GM12878 (cell line): ENCODE data around the gene ZC3H15. TPM values are rescaled to one million over a fixed set of nuclear protein-coding genes. Genes with fewer than 3 reads are reported as not detected.

Source experiments
- DPF2 ChIP-seq: fragments of 450-650 bp; IDR thresholded peaks from 2 replicates; pipeline ENCODE4 v1.6.1; 2017; ENCODE audit warnings: mild to moderate bottlenecking
- EGR1 ChIP-seq, 2 experiments: IDR thresholded peaks; 1 replicate in 1 of 2; 2 replicates in 1 of 2; pipeline ENCODE4 v1.6.1; 2011 to 2012; ENCODE audit warnings: low read depth in 2 of 2, low read length in 2 of 2, borderline replicate concordance in 1 of 2, mild to moderate bottlenecking in 1 of 2, moderate library complexity in 1 of 2
- EZH2 ChIP-seq: IDR thresholded peaks from 2 replicates; pipeline ENCODE4 v1.6.1; 2012; ENCODE audit warnings: low read depth, mild to moderate bottlenecking, control low read depth, inconsistent platforms, low read length, borderline replicate concordance; ENCODE audit not compliant: control insufficient read depth
- FOS ChIP-seq: IDR thresholded peaks from 3 replicates; pipeline ENCODE4 v1.6.1; 2011; ENCODE audit warnings: borderline replicate concordance; ENCODE audit not compliant: insufficient read length; ENCODE audit errors: extremely low read depth
- FOXK2 ChIP-seq: fragments of 450-650 bp; IDR thresholded peaks from 2 replicates; pipeline ENCODE4 v1.6.1; 2017; ENCODE audit warnings: mild to moderate bottlenecking, moderate library complexity
- FOXM1 ChIP-seq: IDR thresholded peaks from 2 replicates; pipeline ENCODE4 v1.6.1; 2012; ENCODE audit warnings: low read depth, mild to moderate bottlenecking, inconsistent platforms, low read length, moderate library complexity
- HSF1 ChIP-seq: fragments of 150-350 bp; IDR thresholded peaks from 2 replicates; pipeline ENCODE4 v1.6.1; 2014; ENCODE audit warnings: mild to moderate bottlenecking, low read depth, low read length
- MYC ChIP-seq: IDR thresholded peaks from 2 replicates; pipeline ENCODE4 v1.6.1; 2011; ENCODE audit warnings: mild to moderate bottlenecking, low read length, moderate library complexity, inconsistent platforms; ENCODE audit not compliant: insufficient read depth, insufficient replicate concordance, insufficient read length, severe bottlenecking
- NR2C2 ChIP-seq: IDR thresholded peaks from 2 replicates; pipeline ENCODE4 v1.6.1; 2011; ENCODE audit warnings: borderline replicate concordance, low read depth; ENCODE audit not compliant: control insufficient read depth, insufficient read length
- PAX8 ChIP-seq: fragments of 450-650 bp; IDR thresholded peaks from 2 replicates; pipeline ENCODE4 v1.6.1; 2017; ENCODE audit warnings: mild to moderate bottlenecking, moderate library complexity
- SMARCA5 ChIP-seq: fragments of 450-650 bp; IDR thresholded peaks from 2 replicates; pipeline ENCODE4 v1.6.1; 2017; ENCODE audit warnings: mild to moderate bottlenecking
- SMC3 ChIP-seq: IDR thresholded peaks from 2 replicates; pipeline ENCODE4 v1.6.1; 2011; ENCODE audit warnings: low read length, improper control_type of control experiment, borderline replicate concordance
- SP1 ChIP-seq: IDR thresholded peaks from one replicate; pipeline ENCODE4 v1.6.1; 2011; ENCODE audit warnings: low read depth, low read length
- SRF ChIP-seq, 2 experiments: IDR thresholded peaks; 2 replicates each; pipeline ENCODE4 v1.6.1; 2011; ENCODE audit warnings: low read depth in 2 of 2, low read length in 2 of 2, mild to moderate bottlenecking in 1 of 2, moderate library complexity in 1 of 2
- TAF1 ChIP-seq: IDR thresholded peaks from 2 replicates; pipeline ENCODE4 v1.6.1; 2011; ENCODE audit warnings: mild to moderate bottlenecking, low read depth, low read length, borderline replicate concordance
- TARDBP ChIP-seq: IDR thresholded peaks from 2 replicates; pipeline ENCODE4 v1.6.1; 2016; ENCODE audit warnings: borderline replicate concordance
- TCF12 ChIP-seq: IDR thresholded peaks from 2 replicates; pipeline ENCODE4 v1.6.1; 2011; ENCODE audit warnings: low read depth, mild to moderate bottlenecking, low read length
- ZNF384 ChIP-seq: IDR thresholded peaks from 2 replicates; pipeline ENCODE4 v1.6.1; 2012; ENCODE audit warnings: low read depth, mild to moderate bottlenecking, low read length, improper control_type of control experiment, borderline replicate concordance
- ZNF687 ChIP-seq: fragments of 450-650 bp; IDR thresholded peaks from 2 replicates; pipeline ENCODE4 v1.6.1; 2017; ENCODE audit warnings: mild to moderate bottlenecking, moderate library complexity
- polyA plus RNA-seq, 11 experiments: library from polyadenylated mRNA; depleted of rRNA in 4 of 11; unstranded in 6 of 11; stranded (reverse) in 5 of 11; fragments of >200 nt; fragmentation: Nextera tagmentation in 4 of 11; fragmentation: Illumina TruSeq in 1 of 11; extraction: Ambion mirVana in 4 of 11; extraction: Trizol in 1 of 11; gene quantifications; 1 replicate in 1 of 11; 2 replicates in 10 of 11; pipeline versions ENCODE4 v1.2.1 to v1.2.3, GENCODE V29; 2011 to 2016; ENCODE audit warnings: inconsistent platforms in 2 of 11, missing spikeins in 2 of 11, low read depth in 1 of 11
- total RNA-seq, 4 experiments: library from RNA; depleted of rRNA in 3 of 4; stranded (reverse); fragments of >200 nt in 3 of 4; fragmentation: Illumina TruSeq in 1 of 4; extraction: Trizol in 1 of 4; gene quantifications; 2 replicates each; pipeline versions ENCODE4 v1.2.1 to v1.2.3, GENCODE V29; 2013 to 2021
- TF ChIP-seq, protein P1 (sequence below): IDR thresholded peaks from 2 replicates; pipeline ENCODE4 v1.6.1; 2011; ENCODE audit warnings: low read depth, low read length, improper control_type of control experiment, borderline replicate concordance
- TF ChIP-seq, protein P2 (sequence below): fragments of 450-650 bp; IDR thresholded peaks from 2 replicates; pipeline ENCODE4 v1.6.1; 2014; ENCODE audit warnings: mild to moderate bottlenecking

Gene ZC3H15
- total and polyA plus RNA-seq, 10 of the 15 experiments (the other 5 are each of a cell fraction or from before 2014, with no cell fraction given): 51.5 to 152 (median 123) TPM

DNA sequence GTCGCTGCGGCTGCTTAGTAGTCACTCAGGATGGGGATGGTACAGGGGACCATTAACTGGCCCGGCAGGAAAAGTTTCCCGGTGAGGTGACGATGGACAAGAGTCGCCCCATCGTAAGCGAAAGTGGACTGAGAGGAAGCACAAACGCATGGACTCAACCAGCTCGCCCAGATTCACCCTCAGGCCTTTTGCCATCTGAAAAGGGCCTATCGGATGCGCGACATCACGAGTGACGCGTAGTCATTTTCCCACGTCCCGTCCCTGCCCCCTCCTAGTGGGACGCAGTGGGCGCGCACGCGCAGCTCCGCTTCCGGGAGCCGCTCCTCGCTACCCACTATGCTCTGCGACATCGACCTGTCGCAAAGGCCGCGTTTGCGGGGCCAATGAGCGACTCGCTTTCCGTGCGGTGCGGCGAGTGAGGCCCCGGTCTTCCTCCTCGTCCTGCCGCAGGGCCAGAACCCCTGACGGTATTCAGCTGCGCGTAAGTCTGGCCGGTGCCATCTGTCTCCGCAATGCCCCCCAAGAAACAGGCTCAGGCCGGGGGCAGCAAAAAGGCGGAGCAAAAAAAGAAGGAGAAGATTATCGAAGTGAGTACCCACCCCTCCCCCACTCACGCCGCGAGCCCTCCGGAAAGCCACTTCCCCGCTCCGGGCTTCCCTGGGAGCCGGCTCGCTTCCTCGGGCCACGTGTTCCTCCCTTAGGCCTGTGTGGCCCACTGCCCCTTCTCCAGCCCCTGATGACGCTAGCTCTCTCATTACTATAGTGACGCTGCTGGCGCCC, at the start of gene ZC3H15 (continued):
- TF ChIP-seq SRF (IDR thresholded peaks at IDR 0.05; ENCODE audit: low read depth in 2 of 2, low read length in 2 of 2) (peak; percentile 94 to 95), MYC (peak; percentile 83), TCF12 (peak; percentile 50; the same call in 1 of the 2 replicates), DPF2 (peak; percentile 88; the same call in 1 of the 2 replicates), FOS (no peak), SMARCA5 (peak; percentile 96), PAX8 (no peak), NR2C2 (peak; percentile 62), ZNF384 (no peak), TAF1 (peak; percentile 78; the same call in 1 of the 2 replicates), EGR1 (IDR thresholded peaks at IDR 0.05; ENCODE audit: borderline replicate concordance in 1 of 2, low read depth in 2 of 2, low read length in 2 of 2) (no peak), SMC3 (no peak), FOXK2 (no peak), TARDBP (peak; percentile 55; the same call in 1 of the 2 replicates), EZH2 (no peak), FOXM1 (peak; percentile 15; the same call in 1 of the 2 replicates), ZNF687 (peak; percentile 80; the same call in 1 of the 2 replicates), HSF1 (no peak), SP1 (peak; percentile 42)
- TF ChIP-seq, protein P1, sequence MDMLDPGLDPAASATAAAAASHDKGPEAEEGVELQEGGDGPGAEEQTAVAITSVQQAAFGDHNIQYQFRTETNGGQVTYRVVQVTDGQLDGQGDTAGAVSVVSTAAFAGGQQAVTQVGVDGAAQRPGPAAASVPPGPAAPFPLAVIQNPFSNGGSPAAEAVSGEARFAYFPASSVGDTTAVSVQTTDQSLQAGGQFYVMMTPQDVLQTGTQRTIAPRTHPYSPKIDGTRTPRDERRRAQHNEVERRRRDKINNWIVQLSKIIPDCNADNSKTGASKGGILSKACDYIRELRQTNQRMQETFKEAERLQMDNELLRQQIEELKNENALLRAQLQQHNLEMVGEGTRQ: no peak; the same call in 1 of the 2 replicates
- TF ChIP-seq, protein P2, sequence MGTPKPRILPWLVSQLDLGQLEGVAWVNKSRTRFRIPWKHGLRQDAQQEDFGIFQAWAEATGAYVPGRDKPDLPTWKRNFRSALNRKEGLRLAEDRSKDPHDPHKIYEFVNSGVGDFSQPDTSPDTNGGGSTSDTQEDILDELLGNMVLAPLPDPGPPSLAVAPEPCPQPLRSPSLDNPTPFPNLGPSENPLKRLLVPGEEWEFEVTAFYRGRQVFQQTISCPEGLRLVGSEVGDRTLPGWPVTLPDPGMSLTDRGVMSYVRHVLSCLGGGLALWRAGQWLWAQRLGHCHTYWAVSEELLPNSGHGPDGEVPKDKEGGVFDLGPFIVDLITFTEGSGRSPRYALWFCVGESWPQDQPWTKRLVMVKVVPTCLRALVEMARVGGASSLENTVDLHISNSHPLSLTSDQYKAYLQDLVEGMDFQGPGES: no peak
